ENCODE measurements around the gene USP30. TPM values are rescaled to one million over a fixed set of nuclear protein-coding genes. Genes with fewer than 3 reads are reported as not detected.

Gene USP30
- total RNA-seq, 1 donor from 2014 or later = 9.4 TPM

DNA sequence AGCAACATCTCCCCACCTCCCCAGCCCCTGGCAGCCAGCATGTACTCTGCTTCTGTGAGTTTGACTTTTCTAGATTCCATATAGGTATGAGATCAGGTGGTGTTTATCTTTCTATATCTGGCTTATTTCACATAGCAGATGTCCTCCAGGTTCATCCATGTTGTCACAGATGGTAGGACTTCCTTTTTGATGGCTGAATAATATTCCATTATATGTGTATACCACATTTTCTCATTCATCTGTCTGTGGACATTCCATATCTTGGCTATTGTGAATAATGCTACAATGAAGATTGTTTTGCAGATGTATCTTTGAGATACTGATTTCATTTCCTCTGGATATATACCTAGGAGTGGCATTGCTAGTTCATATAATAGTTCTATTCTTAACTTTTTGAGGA is 22.5 kb downstream of the USP30 start:
- Histone ChIP-seq H3K27me3 (ENCODE audit: control insufficient read depth, insufficient read depth, low read length) (no peaks in the 10 kb centered on the region), H3K36me3 (ENCODE audit: control insufficient read depth, insufficient read depth, low read length) (no peaks in the 10 kb centered on the region), H3K4me3 (ENCODE audit: low read depth, low read length) (no peak overlapping the region)
- DNase-seq (ENCODE audit: low read depth) = no peak
- TF ChIP-seq, protein P1, sequence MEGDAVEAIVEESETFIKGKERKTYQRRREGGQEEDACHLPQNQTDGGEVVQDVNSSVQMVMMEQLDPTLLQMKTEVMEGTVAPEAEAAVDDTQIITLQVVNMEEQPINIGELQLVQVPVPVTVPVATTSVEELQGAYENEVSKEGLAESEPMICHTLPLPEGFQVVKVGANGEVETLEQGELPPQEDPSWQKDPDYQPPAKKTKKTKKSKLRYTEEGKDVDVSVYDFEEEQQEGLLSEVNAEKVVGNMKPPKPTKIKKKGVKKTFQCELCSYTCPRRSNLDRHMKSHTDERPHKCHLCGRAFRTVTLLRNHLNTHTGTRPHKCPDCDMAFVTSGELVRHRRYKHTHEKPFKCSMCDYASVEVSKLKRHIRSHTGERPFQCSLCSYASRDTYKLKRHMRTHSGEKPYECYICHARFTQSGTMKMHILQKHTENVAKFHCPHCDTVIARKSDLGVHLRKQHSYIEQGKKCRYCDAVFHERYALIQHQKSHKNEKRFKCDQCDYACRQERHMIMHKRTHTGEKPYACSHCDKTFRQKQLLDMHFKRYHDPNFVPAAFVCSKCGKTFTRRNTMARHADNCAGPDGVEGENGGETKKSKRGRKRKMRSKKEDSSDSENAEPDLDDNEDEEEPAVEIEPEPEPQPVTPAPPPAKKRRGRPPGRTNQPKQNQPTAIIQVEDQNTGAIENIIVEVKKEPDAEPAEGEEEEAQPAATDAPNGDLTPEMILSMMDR (IDR thresholded peaks at IDR 0.05; ENCODE audit: insufficient read depth, low read length, poor library complexity, severe bottlenecking) = no peak

DNA sequence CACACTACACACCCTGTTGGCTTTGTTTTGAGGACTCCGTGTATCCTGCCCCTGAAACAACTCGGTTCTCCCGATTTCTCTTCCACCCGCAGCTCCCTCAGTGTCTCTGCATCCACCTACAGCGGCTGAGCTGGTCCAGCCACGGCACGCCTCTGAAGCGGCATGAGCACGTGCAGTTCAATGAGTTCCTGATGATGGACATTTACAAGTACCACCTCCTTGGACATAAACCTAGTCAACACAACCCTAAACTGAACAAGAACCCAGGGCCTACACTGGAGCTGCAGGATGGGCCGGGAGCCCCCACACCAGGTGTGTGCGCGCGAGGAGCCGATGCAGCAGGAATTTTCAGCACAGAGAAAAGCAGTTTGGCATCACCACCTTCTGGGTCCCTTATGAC is 30.4 kb downstream of the USP30 start:
- DNase-seq (ENCODE audit: low read depth) = no peak
- no peaks in the 10 kb centered on the region for H3K27me3 ChIP-seq (ENCODE audit: control insufficient read depth, insufficient read depth, low read length)
- TF ChIP-seq, protein P1 (IDR thresholded peaks at IDR 0.05; ENCODE audit: insufficient read depth, low read length, poor library complexity, severe bottlenecking) = no peak
- H3K36me3 ChIP-seq (ENCODE audit: control insufficient read depth, insufficient read depth, low read length) = peaks cover 2% of the 10 kb centered on the region
- H3K4me3 ChIP-seq (ENCODE audit: low read depth, low read length) = no peak overlapping the region

- H3K36me3 ChIP-seq (ENCODE audit: control insufficient read depth, insufficient read depth, low read length) = peaks cover 2% of the 10 kb centered on the region
- H3K27me3 ChIP-seq (ENCODE audit: control insufficient read depth, insufficient read depth, low read length) = no peaks in the 10 kb centered on the region
- TF ChIP-seq, protein P1 (IDR thresholded peaks at IDR 0.05; ENCODE audit: insufficient read depth, low read length, poor library complexity, severe bottlenecking) = no peak
- DNase-seq (ENCODE audit: low read depth) = no peak
- no peak overlapping the region for H3K4me3 ChIP-seq (ENCODE audit: low read depth, low read length)
These were observed 32.0 kb downstream of the USP30 start for GRCh38 chr12:109084425-109084824.

- DNase-seq (ENCODE audit: low read depth) = no peak
- TF ChIP-seq, protein P1 (IDR thresholded peaks at IDR 0.05; ENCODE audit: insufficient read depth, low read length, poor library complexity, severe bottlenecking) = no peak
- peaks cover 2% of the 10 kb centered on the region for H3K36me3 ChIP-seq (ENCODE audit: control insufficient read depth, insufficient read depth, low read length)
- H3K4me3 ChIP-seq (ENCODE audit: low read depth, low read length) = no peak overlapping the region
- H3K27me3 ChIP-seq (ENCODE audit: control insufficient read depth, insufficient read depth, low read length) = no peaks in the 10 kb centered on the region
These were observed 33.2 kb downstream of the USP30 start for GRCh38 chr12:109085590-109085989.

- Histone ChIP-seq H3K4me3 (ENCODE audit: low read depth, low read length) (no peak overlapping the region), H3K27me3 (ENCODE audit: control insufficient read depth, insufficient read depth, low read length) (no peaks in the 10 kb centered on the region), H3K36me3 (ENCODE audit: control insufficient read depth, insufficient read depth, low read length) (peaks cover 2% of the 10 kb centered on the region)
- no peak for DNase-seq (ENCODE audit: low read depth)
- TF ChIP-seq, protein P1 (IDR thresholded peaks at IDR 0.05; ENCODE audit: insufficient read depth, low read length, poor library complexity, severe bottlenecking) = no peak
These were observed 34.9 kb downstream of the USP30 start for GRCh38 chr12:109087250-109087649.

DNA sequence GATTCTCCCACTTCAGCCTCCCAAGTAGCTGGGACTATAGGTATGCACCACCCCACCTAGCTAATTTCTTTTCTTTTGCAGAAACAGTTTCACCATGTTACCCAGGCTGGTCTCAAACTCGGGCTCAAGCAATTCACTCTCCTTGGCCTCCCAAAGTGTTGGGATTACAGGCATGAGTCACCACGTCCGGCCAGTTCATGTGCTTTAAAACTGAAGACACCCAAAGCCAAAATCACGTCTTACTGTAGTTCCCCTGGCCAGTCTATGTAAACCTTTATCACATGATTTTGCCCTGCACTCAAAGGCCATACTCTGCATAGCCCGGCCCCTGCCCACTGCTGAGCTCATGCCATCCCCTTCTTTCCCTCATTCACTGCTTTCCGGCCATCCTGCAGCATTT is 36.4 kb downstream of the USP30 start:
- no peak for DNase-seq (ENCODE audit: low read depth)
- Histone ChIP-seq H3K4me3 (ENCODE audit: low read depth, low read length) (no peak overlapping the region), H3K36me3 (ENCODE audit: control insufficient read depth, insufficient read depth, low read length) (peaks cover 2% of the 10 kb centered on the region), H3K27me3 (ENCODE audit: control insufficient read depth, insufficient read depth, low read length) (no peaks in the 10 kb centered on the region)
- TF ChIP-seq, protein P1 (IDR thresholded peaks at IDR 0.05; ENCODE audit: insufficient read depth, low read length, poor library complexity, severe bottlenecking) = no peak

All from kidney epithelial cell (primary cell).